Sigmoid colon (tissue), 7 donors: Measurements from ENCODE around the gene TMEM86A. TPM values are rescaled to one million over a fixed set of nuclear protein-coding genes. Genes with fewer than 3 reads are reported as not detected.

ENCODE experiments used
- DNase-seq: peaks from one replicate; pipeline ENCODE4 v3.0.0-alpha.2; 2019
- H3K27ac ChIP-seq, 4 donors: fragments of 200-600 bp; sonication (generic); one replicate each; pipeline ENCODE4 v1.5.1; 2016 to 2019; ENCODE audit warnings: mild to moderate bottlenecking in 1 of 4
- H3K27me3 ChIP-seq, 3 donors: fragments of 200-600 bp; sonication (generic); one replicate each; pipeline ENCODE4 v1.5.1; 2019; ENCODE audit warnings: mild to moderate bottlenecking in 1 of 3
- H3K36me3 ChIP-seq, 4 donors: fragments of 200-600 bp; sonication (generic); one replicate each; pipeline ENCODE4 v1.5.1; 2016 to 2019
- H3K4me1 ChIP-seq, 4 donors: fragments of 200-600 bp; sonication (generic); one replicate each; pipeline ENCODE4 v1.5.1; 2017 to 2019
- H3K4me3 ChIP-seq, 4 donors: fragments of 200-600 bp; sonication (generic); one replicate each; pipeline ENCODE4 v1.5.1; 2017 to 2019; ENCODE audit warnings: mild to moderate bottlenecking in 2 of 4, moderate library complexity in 1 of 4
- H3K9me3 ChIP-seq, 4 donors: fragments of 200-600 bp in 3 of 4; sonication (generic) in 3 of 4; one replicate each; pipeline versions ENCODE4 v1.5.1 to v1.6.1; 2013 to 2019
- EP300 ChIP-seq, 4 donors: sonication (generic); formaldehyde crosslinking; IDR thresholded peaks; one replicate each; pipeline ENCODE4 v1.6.1; 2017; ENCODE audit warnings: antibody characterized with exemption in 4 of 4
- POLR2A ChIP-seq, 2 donors: fragments of 450-650 bp; IDR thresholded peaks; one replicate each; pipeline ENCODE4 v1.6.1; 2016; ENCODE audit warnings: antibody characterized with exemption in 2 of 2, mild to moderate bottlenecking in 2 of 2, moderate library complexity in 2 of 2
- POLR2AphosphoS5 ChIP-seq, 4 donors: sonication (generic); formaldehyde crosslinking; IDR thresholded peaks; one replicate each; pipeline ENCODE4 v1.6.1; 2017; ENCODE audit warnings: antibody characterized with exemption in 4 of 4
- WGBS, 2 donors: extraction: QIAGEN DNeasy Blood & Tissue Kit; methylation state at CpG; one replicate each; pipeline ENCODE4 v1.1.7; 2013; 5-methylcytosine and 5-hydroxymethylcytosine counted together
- intact Hi-C: fragments of 100-400 bp; cut with DNase I; formaldehyde crosslinking; loops from one replicate; pipeline ENCODE4 v1.15.1; 2023
- polyA plus RNA-seq, 3 donors: library from polyadenylated mRNA; stranded (reverse); fragments of 200-250 nt; gene quantifications; one replicate each; pipeline ENCODE4 v1.2.3, GENCODE V29; 2013
- total RNA-seq, 4 donors: library from RNA; depleted of rRNA; stranded (reverse); fragments of >200 nt; gene quantifications; one replicate each; pipeline ENCODE4 v1.1.0, GENCODE V29; 2016
- TF ChIP-seq, protein P1 (sequence below), 4 experiments: fragments of 450-650 bp in 3 of 4; fragments of 200-600 bp in 1 of 4; IDR thresholded peaks; one replicate each; pipeline ENCODE4 v1.5.1; 2016 to 2019; ENCODE audit warnings: antibody characterized with exemption in 4 of 4, mild to moderate bottlenecking in 3 of 4, moderate library complexity in 2 of 4
- donor health status: healthy with polysubstance abuse.
- donor health status: Bipolar disorder and iron deficiency.
- donor health status: healthy.

TMEM86A gene
- total and polyA plus RNA-seq, 7 donors = 1.7 to 5.3 (median 3.7) TPM

DNA sequence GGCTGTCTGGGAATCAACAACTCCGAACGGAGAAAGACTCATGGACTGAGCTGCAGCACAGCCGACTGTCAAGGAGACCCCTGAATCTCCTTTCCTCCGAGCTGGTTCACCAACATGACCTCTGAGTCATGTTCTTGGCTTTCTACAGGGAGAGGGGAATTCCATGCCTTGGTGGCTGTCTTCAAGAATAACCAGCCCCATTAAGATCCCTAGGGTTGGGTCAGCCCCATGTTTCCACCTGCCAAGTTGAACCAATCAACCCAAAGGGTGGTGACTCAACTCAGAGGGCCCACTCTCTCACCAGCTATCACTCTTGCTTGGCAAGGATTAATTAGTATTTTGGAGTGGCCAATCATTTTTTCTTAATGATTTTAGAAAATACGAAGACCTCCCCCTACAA is 55.7 kb downstream of the TMEM86A start:
- WGBS, 2 donors = 47 to 84% methylated on average over 5 of the region's 5 CpGs
- intact Hi-C loops = no loop called here
- TF ChIP-seq POLR2A (IDR thresholded peaks at IDR 0.05) (no peak), POLR2AphosphoS5 (IDR thresholded peaks at IDR 0.05) (no peak), EP300 (IDR thresholded peaks at IDR 0.05) (no peak)
- TF ChIP-seq, protein P1, sequence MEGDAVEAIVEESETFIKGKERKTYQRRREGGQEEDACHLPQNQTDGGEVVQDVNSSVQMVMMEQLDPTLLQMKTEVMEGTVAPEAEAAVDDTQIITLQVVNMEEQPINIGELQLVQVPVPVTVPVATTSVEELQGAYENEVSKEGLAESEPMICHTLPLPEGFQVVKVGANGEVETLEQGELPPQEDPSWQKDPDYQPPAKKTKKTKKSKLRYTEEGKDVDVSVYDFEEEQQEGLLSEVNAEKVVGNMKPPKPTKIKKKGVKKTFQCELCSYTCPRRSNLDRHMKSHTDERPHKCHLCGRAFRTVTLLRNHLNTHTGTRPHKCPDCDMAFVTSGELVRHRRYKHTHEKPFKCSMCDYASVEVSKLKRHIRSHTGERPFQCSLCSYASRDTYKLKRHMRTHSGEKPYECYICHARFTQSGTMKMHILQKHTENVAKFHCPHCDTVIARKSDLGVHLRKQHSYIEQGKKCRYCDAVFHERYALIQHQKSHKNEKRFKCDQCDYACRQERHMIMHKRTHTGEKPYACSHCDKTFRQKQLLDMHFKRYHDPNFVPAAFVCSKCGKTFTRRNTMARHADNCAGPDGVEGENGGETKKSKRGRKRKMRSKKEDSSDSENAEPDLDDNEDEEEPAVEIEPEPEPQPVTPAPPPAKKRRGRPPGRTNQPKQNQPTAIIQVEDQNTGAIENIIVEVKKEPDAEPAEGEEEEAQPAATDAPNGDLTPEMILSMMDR (IDR thresholded peaks at IDR 0.05) = no peak

More for the DNA sequence above, 55.7 kb downstream of the TMEM86A start:
- Histone ChIP-seq H3K4me1 (no peaks in the 10 kb centered on the region), H3K36me3 (no peaks in the 10 kb centered on the region), H3K4me3 (no peak overlapping the region), H3K27me3 (no peaks in the 10 kb centered on the region), H3K27ac (no peak overlapping the region), H3K9me3 (no peaks in the 10 kb centered on the region)
- no peak for DNase-seq

Other genes with a start within 250 kb of the TMEM86A start
- gene LDHAL6A, start 242.9 kb upstream of the TMEM86A start, total RNA-seq = not detected
- under 1 TPM in 1 of 3 donors, not detected in 2; 0.04 TPM for gene LDHAL6A, start 242.9 kb upstream of the TMEM86A start, polyA plus RNA-seq
- gene TSG101, start 171.8 kb upstream of the TMEM86A start, total RNA-seq = 100 to 1,000 TPM in 1 of 4 donors, 10 to 100 TPM in 3; 70.3 to 100 (median 89.8) TPM
- gene TSG101, start 171.8 kb upstream of the TMEM86A start, polyA plus RNA-seq = 100 to 1,000 TPM in 1 of 3 donors, 10 to 100 TPM in 2; 55.7 to 103 (median 90.7) TPM
- gene UEVLD, start 110.0 kb upstream of the TMEM86A start, total RNA-seq = 10 to 100 TPM; 22.3 to 40.3 (median 28.8) TPM
- 10 to 100 TPM; 10.5 to 29.1 (median 12.0) TPM for gene UEVLD, start 110.0 kb upstream of the TMEM86A start, polyA plus RNA-seq
- gene MISFA, start 99.0 kb upstream of the TMEM86A start, total RNA-seq = 1 to 10 TPM in 1 of 4 donors, not detected in 3; 4.2 TPM
- gene MISFA, start 99.0 kb upstream of the TMEM86A start, polyA plus RNA-seq = 1 to 10 TPM in 1 of 3 donors, under 1 TPM in 1, not detected in 1; 0.44 to 3.7 TPM
- gene SPTY2D1, start 64.4 kb upstream of the TMEM86A start, total RNA-seq = 10 to 100 TPM in 3 of 4 donors, 1 to 10 TPM in 1; 9.6 to 16.3 (median 12.4) TPM
- gene SPTY2D1, start 64.4 kb upstream of the TMEM86A start, polyA plus RNA-seq = 1 to 10 TPM; 4.2 to 9.2 (median 8.4) TPM
- gene IGSF22, start 27.4 kb downstream of the TMEM86A start, total RNA-seq = not detected
- gene IGSF22, start 27.4 kb downstream of the TMEM86A start, polyA plus RNA-seq = under 1 TPM in 2 of 3 donors, not detected in 1; 0.46 to 0.52 TPM
- gene PTPN5, start 93.0 kb downstream of the TMEM86A start, total RNA-seq = 1 to 10 TPM in 1 of 4 donors, under 1 TPM in 3; 0.33 to 1.1 (median 0.69) TPM
- gene PTPN5, start 93.0 kb downstream of the TMEM86A start, polyA plus RNA-seq = under 1 TPM in 1 of 3 donors, not detected in 2; 0.39 TPM
- gene MRGPRX1, start 240.6 kb downstream of the TMEM86A start, total RNA-seq = not detected
- gene MRGPRX1, start 240.6 kb downstream of the TMEM86A start, polyA plus RNA-seq = not detected